ENCODE measurements around the gene ILDR1.

GRCh38 chr3:122024800-122025199 lies 2.8 kb upstream of the ILDR1 start:
- TF ChIP-seq CTCF (IDR thresholded peaks at IDR 0.05) (no peak), ZMAT4 (CRISPR knock-in tag; IDR thresholded peaks at IDR 0.05) (no peak), TCF7 (CRISPR knock-in tag; IDR thresholded peaks at IDR 0.05; ENCODE audit: low read depth) (no peak), NR2C2 (CRISPR knock-in tag; IDR thresholded peaks at IDR 0.05) (no peak), E2F4 (CRISPR knock-in tag; IDR thresholded peaks at IDR 0.05; ENCODE audit: borderline replicate concordance, low read depth) (no peak), USF1 (CRISPR knock-in tag; IDR thresholded peaks at IDR 0.05) (no peak), MYBL2 (CRISPR knock-in tag; IDR thresholded peaks at IDR 0.05) (no peak), PRRX2 (CRISPR knock-in tag; IDR thresholded peaks at IDR 0.05) (no peak), ATF2 (CRISPR knock-in tag; IDR thresholded peaks at IDR 0.05; ENCODE audit: borderline replicate concordance, low read depth) (no peak), NFE2L1 (CRISPR knock-in tag; IDR thresholded peaks at IDR 0.05) (no peak)

Data from WTC11 (cell line).